ENCODE results near the gene PER2. TPM values are rescaled to one million over a fixed set of nuclear protein-coding genes. Genes with fewer than 3 reads are reported as not detected.
A peak's percentile ranks its signal among the peaks of the same experiment; 100 is the strongest.

PER2 gene
- total and polyA plus RNA-seq, 9 of the 15 experiments (the other 6 are each of a cell fraction or from before 2014, with no cell fraction given): 1.1 to 10.3 (median 2.9) TPM

DNA sequence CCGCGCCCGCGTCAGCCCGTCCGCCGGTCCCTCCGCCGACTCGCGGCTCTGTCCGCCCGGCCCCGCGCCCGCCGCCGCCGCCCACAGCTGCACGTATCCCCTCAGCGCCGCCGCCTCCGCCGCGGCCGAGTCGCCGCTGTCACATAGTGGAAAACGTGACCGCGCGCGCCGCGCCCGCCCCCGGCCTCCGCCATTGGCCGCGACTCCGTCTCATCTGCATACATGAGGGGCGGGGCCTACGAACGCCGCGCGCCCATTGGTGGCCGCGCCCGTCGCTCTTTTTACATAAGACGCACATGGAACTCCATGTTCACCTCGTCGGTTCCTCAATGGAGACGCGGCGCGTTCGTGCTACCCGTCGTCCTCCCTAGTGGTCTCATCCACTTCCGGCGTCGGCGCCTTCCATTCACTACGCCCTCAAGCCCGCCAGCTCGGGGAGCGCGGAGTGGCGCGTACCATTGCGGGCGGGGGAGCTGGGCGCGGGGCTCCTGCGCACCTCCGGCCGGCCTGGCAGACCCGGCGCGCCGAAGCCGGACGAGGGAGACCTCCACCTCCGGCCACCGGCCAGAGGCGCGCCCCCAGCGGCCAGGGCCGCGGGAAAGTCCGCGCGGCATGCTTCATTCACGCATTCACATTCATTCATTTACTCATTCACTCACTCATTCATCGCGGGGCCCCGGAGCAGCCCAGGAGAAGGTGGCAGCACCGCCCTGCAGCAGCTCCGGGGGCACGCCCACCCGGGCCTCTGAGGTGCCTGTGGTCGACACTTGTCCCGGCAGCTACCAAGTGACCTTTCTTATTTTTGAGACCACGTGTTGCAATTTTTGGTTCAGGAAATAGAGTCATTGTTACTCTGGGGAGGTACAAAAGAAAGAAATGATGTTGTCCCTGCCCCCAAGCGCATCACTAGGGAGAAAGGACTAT lies 502 bp upstream of the PER2 start (continued):
- TF ChIP-seq, protein P1, sequence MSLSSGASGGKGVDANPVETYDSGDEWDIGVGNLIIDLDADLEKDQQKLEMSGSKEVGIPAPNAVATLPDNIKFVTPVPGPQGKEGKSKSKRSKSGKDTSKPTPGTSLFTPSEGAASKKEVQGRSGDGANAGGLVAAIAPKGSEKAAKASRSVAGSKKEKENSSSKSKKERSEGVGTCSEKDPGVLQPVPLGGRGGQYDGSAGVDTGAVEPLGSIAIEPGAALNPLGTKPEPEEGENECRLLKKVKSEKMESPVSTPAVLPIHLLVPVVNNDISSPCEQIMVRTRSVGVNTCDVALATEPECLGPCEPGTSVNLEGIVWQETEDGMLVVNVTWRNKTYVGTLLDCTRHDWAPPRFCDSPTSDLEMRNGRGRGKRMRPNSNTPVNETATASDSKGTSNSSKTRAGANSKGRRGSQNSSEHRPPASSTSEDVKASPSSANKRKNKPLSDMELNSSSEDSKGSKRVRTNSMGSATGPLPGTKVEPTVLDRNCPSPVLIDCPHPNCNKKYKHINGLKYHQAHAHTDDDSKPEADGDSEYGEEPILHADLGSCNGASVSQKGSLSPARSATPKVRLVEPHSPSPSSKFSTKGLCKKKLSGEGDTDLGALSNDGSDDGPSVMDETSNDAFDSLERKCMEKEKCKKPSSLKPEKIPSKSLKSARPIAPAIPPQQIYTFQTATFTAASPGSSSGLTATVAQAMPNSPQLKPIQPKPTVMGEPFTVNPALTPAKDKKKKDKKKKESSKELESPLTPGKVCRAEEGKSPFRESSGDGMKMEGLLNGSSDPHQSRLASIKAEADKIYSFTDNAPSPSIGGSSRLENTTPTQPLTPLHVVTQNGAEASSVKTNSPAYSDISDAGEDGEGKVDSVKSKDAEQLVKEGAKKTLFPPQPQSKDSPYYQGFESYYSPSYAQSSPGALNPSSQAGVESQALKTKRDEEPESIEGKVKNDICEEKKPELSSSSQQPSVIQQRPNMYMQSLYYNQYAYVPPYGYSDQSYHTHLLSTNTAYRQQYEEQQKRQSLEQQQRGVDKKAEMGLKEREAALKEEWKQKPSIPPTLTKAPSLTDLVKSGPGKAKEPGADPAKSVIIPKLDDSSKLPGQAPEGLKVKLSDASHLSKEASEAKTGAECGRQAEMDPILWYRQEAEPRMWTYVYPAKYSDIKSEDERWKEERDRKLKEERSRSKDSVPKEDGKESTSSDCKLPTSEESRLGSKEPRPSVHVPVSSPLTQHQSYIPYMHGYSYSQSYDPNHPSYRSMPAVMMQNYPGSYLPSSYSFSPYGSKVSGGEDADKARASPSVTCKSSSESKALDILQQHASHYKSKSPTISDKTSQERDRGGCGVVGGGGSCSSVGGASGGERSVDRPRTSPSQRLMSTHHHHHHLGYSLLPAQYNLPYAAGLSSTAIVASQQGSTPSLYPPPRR (CRISPR knock-in tag; IDR thresholded peaks at IDR 0.05; ENCODE audit: borderline replicate concordance): no peak
- TF ChIP-seq RBFOX2 (IDR thresholded peaks at IDR 0.05; ENCODE audit: low read depth, low read length): peak; percentile 87
- no peak for TF ChIP-seq CHCHD3 (CRISPR knock-in tag; IDR thresholded peaks at IDR 0.05)
- TF ChIP-seq, protein P2, sequence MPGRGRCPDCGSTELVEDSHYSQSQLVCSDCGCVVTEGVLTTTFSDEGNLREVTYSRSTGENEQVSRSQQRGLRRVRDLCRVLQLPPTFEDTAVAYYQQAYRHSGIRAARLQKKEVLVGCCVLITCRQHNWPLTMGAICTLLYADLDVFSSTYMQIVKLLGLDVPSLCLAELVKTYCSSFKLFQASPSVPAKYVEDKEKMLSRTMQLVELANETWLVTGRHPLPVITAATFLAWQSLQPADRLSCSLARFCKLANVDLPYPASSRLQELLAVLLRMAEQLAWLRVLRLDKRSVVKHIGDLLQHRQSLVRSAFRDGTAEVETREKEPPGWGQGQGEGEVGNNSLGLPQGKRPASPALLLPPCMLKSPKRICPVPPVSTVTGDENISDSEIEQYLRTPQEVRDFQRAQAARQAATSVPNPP (IDR thresholded peaks at IDR 0.05; ENCODE audit: borderline replicate concordance, insufficient read depth, insufficient read length): no peak
- no peak for TF ChIP-seq ZNF184 (CRISPR knock-in tag; IDR thresholded peaks at IDR 0.05)
- TF ChIP-seq RAD51 (IDR thresholded peaks at IDR 0.05; ENCODE audit: borderline replicate concordance, low read depth): no peak
- TF ChIP-seq, protein P3, sequence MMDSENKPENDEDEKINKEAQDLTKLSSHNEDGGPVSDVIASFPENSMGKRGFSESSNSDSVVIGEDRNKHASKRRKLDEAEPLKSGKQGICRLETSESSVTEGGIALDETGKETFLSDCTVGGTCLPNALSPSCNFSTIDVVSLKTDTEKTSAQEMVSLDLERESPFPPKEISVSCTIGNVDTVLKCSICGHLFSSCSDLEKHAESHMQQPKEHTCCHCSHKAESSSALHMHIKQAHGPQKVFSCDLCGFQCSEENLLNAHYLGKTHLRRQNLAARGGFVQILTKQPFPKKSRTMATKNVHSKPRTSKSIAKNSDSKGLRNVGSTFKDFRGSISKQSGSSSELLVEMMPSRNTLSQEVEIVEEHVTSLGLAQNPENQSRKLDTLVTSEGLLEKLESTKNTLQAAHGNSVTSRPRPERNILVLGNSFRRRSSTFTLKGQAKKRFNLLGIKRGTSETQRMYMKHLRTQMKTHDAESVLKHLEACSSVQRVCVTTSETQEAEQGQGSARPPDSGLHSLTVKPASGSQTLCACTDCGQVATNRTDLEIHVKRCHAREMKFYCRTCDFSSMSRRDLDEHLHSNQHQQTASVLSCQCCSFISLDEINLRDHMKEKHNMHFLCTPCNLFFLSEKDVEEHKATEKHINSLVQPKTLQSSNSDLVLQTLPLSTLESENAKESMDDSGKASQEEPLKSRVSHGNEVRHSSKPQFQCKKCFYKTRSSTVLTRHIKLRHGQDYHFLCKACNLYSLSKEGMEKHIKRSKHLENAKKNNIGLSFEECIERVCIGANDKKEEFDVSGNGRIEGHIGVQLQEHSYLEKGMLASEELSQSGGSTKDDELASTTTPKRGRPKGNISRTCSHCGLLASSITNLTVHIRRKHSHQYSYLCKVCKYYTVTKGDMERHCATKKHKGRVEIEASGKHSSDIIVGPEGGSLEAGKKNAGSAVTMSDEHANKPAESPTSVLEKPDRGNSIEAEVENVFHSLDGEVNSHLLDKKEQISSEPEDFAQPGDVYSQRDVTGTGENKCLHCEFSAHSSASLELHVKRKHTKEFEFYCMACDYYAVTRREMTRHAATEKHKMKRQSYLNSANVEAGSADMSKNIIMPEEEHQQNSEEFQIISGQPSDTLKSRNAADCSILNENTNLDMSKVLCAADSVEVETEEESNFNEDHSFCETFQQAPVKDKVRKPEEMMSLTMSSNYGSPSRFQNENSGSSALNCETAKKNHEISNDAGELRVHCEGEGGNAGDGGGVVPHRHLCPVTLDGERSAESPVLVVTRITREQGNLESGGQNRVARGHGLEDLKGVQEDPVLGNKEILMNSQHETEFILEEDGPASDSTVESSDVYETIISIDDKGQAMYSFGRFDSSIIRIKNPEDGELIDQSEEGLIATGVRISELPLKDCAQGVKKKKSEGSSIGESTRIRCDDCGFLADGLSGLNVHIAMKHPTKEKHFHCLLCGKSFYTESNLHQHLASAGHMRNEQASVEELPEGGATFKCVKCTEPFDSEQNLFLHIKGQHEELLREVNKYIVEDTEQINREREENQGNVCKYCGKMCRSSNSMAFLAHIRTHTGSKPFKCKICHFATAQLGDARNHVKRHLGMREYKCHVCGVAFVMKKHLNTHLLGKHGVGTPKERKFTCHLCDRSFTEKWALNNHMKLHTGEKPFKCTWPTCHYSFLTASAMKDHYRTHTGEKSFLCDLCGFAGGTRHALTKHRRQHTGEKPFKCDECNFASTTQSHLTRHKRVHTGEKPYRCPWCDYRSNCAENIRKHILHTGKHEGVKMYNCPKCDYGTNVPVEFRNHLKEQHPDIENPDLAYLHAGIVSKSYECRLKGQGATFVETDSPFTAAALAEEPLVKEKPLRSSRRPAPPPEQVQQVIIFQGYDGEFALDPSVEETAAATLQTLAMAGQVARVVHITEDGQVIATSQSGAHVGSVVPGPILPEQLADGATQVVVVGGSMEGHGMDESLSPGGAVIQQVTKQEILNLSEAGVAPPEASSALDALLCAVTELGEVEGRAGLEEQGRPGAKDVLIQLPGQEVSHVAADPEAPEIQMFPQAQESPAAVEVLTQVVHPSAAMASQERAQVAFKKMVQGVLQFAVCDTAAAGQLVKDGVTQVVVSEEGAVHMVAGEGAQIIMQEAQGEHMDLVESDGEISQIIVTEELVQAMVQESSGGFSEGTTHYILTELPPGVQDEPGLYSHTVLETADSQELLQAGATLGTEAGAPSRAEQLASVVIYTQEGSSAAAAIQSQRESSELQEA (IDR thresholded peaks at IDR 0.05; ENCODE audit: low read depth): no peak
- TF ChIP-seq ZNF766 (CRISPR knock-in tag; conservative IDR thresholded peaks at IDR 0.05): no peak
- TF ChIP-seq, protein P4, sequence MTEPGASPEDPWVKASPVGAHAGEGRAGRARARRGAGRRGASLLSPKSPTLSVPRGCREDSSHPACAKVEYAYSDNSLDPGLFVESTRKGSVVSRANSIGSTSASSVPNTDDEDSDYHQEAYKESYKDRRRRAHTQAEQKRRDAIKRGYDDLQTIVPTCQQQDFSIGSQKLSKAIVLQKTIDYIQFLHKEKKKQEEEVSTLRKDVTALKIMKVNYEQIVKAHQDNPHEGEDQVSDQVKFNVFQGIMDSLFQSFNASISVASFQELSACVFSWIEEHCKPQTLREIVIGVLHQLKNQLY (CRISPR knock-in tag; conservative IDR thresholded peaks at IDR 0.05): no peak
- TF ChIP-seq SREBF1 (IDR thresholded peaks at IDR 0.05; ENCODE audit: borderline replicate concordance, low read depth, low read length): 0 out of 2 replicates have a peak, but pooled peaks have one; percentile 32

All from K562 (cell line).